K562 (cell line): ENCODE measurements around the gene JUP. TPM values are rescaled to one million over a fixed set of nuclear protein-coding genes. Genes with fewer than 3 reads are reported as not detected.

ENCODE experiments used
- BDP1 ChIP-seq: IDR thresholded peaks from 3 replicates; pipeline ENCODE4 v1.6.1; 2011; ENCODE audit not compliant: insufficient read length, insufficient read depth
- CEBPB ChIP-seq: fragments of 450-650 bp; IDR thresholded peaks from 2 replicates; pipeline ENCODE4 v1.6.1; 2016; ENCODE audit warnings: missing genetic modification characterization, missing compliant biosample characterization
- CHAMP1 ChIP-seq: fragments of 450-650 bp; IDR thresholded peaks from 2 replicates; pipeline ENCODE4 v1.6.1; 2016; ENCODE audit warnings: mild to moderate bottlenecking
- HSF4 ChIP-seq: fragments of 250-450 bp; sonication (Bioruptor Pico); IDR thresholded peaks from 2 replicates; pipeline ENCODE4 v2.1.2; 2022; ENCODE audit warnings: mild to moderate bottlenecking, moderate library complexity, borderline replicate concordance
- MECOM ChIP-seq: fragments of 250-450 bp; sonication (Bioruptor Pico); IDR thresholded peaks from 2 replicates; pipeline ENCODE4 v1.8.0; 2022; ENCODE audit warnings: inconsistent platforms
- OTX1 ChIP-seq: fragments of 450-650 bp; formaldehyde crosslinking; IDR thresholded peaks from 2 replicates; pipeline ENCODE4 v1.4.0; 2022; ENCODE audit warnings: mild to moderate bottlenecking
- PATZ1 ChIP-seq: fragments of 250-450 bp; sonication (Bioruptor Pico); IDR thresholded peaks from 2 replicates; pipeline ENCODE4 v1.5.0; 2020; ENCODE audit warnings: mild to moderate bottlenecking, borderline replicate concordance
- PHF8 ChIP-seq: fragments of 200-600 bp; sonication (generic); IDR thresholded peaks from 2 replicates; pipeline ENCODE4 v1.6.1; 2012; ENCODE audit warnings: mixed run types, mild to moderate bottlenecking, inconsistent platforms, low read length, moderate library complexity, borderline replicate concordance
- RFX1 ChIP-seq: fragments of 450-650 bp; IDR thresholded peaks from 2 replicates; pipeline ENCODE4 v1.6.1; 2016; ENCODE audit warnings: mild to moderate bottlenecking, moderate library complexity
- SMARCA5 ChIP-seq: fragments of 450-650 bp; IDR thresholded peaks from 2 replicates; pipeline ENCODE4 v1.6.1; 2016
- THRA ChIP-seq: fragments of 450-650 bp; IDR thresholded peaks from 2 replicates; pipeline ENCODE4 v1.6.1; 2017; ENCODE audit warnings: mild to moderate bottlenecking, moderate library complexity
- UBTF ChIP-seq, 2 experiments: IDR thresholded peaks; 2 replicates each; pipeline ENCODE4 v1.6.1; 2012; ENCODE audit warnings: improper control_type of control experiment in 2 of 2, low read depth in 2 of 2, low read length in 2 of 2, borderline replicate concordance in 1 of 2
- XRCC4 ChIP-seq: IDR thresholded peaks from one replicate; pipeline ENCODE4 v1.6.1; 2011; ENCODE audit not compliant: insufficient read depth, insufficient read length; ENCODE audit errors: extremely low read depth
- ZBTB49 ChIP-seq: sonication (generic); formaldehyde crosslinking; IDR thresholded peaks from 2 replicates; pipeline ENCODE4 v1.8.0; 2022; ENCODE audit warnings: missing genetic modification reagents, mild to moderate bottlenecking, borderline replicate concordance
- ZNF24 ChIP-seq: fragments of 450-650 bp; IDR thresholded peaks from 2 replicates; pipeline ENCODE4 v1.6.1; 2016
- ZNF408 ChIP-seq: fragments of 250-450 bp; sonication (Bioruptor Pico); IDR thresholded peaks from 2 replicates; pipeline ENCODE4 v1.4.0; 2020; ENCODE audit warnings: low read depth, mild to moderate bottlenecking, moderate library complexity
- ZNF699 ChIP-seq: fragments of 250-450 bp; sonication (Bioruptor Pico); IDR thresholded peaks from 2 replicates; pipeline ENCODE4 v1.8.0; 2021; ENCODE audit warnings: mild to moderate bottlenecking, moderate library complexity; ENCODE audit not compliant: insufficient replicate concordance
- polyA plus RNA-seq, 8 experiments: library from polyadenylated mRNA; depleted of rRNA in 4 of 8; stranded (reverse) in 5 of 8; unstranded in 3 of 8; fragments of >200 nt; fragmentation: Nextera tagmentation in 2 of 8; fragmentation: Illumina TruSeq in 1 of 8; extraction: Ambion mirVana in 2 of 8; extraction: Trizol in 1 of 8; gene quantifications; 2 replicates each; pipeline versions ENCODE4 v1.2.1 to v1.2.3, GENCODE V29; 2011 to 2014; ENCODE audit warnings: inconsistent platforms in 1 of 8, missing spikeins in 1 of 8
- total RNA-seq, 7 experiments: library from RNA; depleted of rRNA in 6 of 7; stranded (reverse); fragments of >200 nt in 6 of 7; fragmentation: Illumina TruSeq in 2 of 7; extraction: Trizol in 2 of 7; gene quantifications; 2 replicates each; pipeline versions ENCODE4 v1.2.1 to v1.2.3, GENCODE V29; 2011 to 2021; ENCODE audit warnings: low replicate concordance in 1 of 7

Gene JUP
- total and polyA plus RNA-seq, 9 of the 15 experiments (the other 6 are each of a cell fraction or from before 2014, with no cell fraction given): 6.4 to 177 (median 31.2) TPM

GRCh38 chr17:41786227-41787020 is at the start of gene JUP (continued):
- no peak for TF ChIP-seq ZBTB49
- no peak for TF ChIP-seq OTX1
- no peak for TF ChIP-seq XRCC4
- TF ChIP-seq MECOM (CRISPR knock-in tag): no peak
- TF ChIP-seq ZNF24: peak; percentile 68; the same call in 1 of the 2 replicates
- no peak for TF ChIP-seq ZNF408 (CRISPR knock-in tag)
- no peak for TF ChIP-seq SMARCA5
- TF ChIP-seq PHF8: peak; percentile 64; the same call in 1 of the 2 replicates
- TF ChIP-seq UBTF (IDR thresholded peaks at IDR 0.05; ENCODE audit: borderline replicate concordance in 1 of 2, low read depth in 2 of 2, low read length in 2 of 2): peak in 1 of 2 experiments; percentile 89; a peak in 2 of 4 replicates
- no peak for TF ChIP-seq CHAMP1
- no peak for TF ChIP-seq ZNF699 (CRISPR knock-in tag)
- no peak for TF ChIP-seq RFX1
- TF ChIP-seq THRA: no peak
- TF ChIP-seq CEBPB (tag): no peak
- TF ChIP-seq HSF4 (CRISPR knock-in tag): no peak
- no peak for TF ChIP-seq PATZ1 (CRISPR knock-in tag)
- TF ChIP-seq BDP1: no peak
